ENCODE data around the gene HOXA5. TPM values are rescaled to one million over a fixed set of nuclear protein-coding genes. Genes with fewer than 3 reads are reported as not detected.

Gene HOXA5
- total RNA-seq, 1 experiment from 2014 or later: not detected

- H2BK12ac ChIP-seq (ENCODE audit: insufficient read length, low read depth, low read length): no peak within 1 kb of the TSS
- no CpG with 5 or more reads among the region's 43 CpGs for WGBS (ENCODE audit: extremely low coverage, insufficient read length, low lambda C conversion rate)
- H3K4me2 ChIP-seq (ENCODE audit: insufficient read depth, insufficient read length, low read length): no peak within 1 kb of the TSS
- no peak within 1 kb of the TSS for H2BK120ac ChIP-seq (ENCODE audit: low read depth, low read length, poor library complexity, severe bottlenecking)
- H4K8ac ChIP-seq (replicated peaks; ENCODE audit: insufficient read length, low read depth, low read length): no peak within 1 kb of the TSS
- no peak within 1 kb of the TSS; the same call in 1 of the 2 replicates for H3K14ac ChIP-seq (ENCODE audit: insufficient read depth, low read length)
- no peak within 1 kb of the TSS for H2BK5ac ChIP-seq (ENCODE audit: insufficient read length, low read length)
- peak; percentile 35 for DNase-seq
- no peak within 1 kb of the TSS for H2AK5ac ChIP-seq (ENCODE audit: insufficient read length, low read length)
- Mint-ChIP-seq H3K4me1 (peaks cover 17 to 46% of the 10 kb centered on the region in 2 experiments), H3K27ac (no peak within 1 kb of the TSS; a peak in 1 of 7 replicates), H3K9me3 (peaks cover 0 to 18% of the 10 kb centered on the region in 2 experiments; a peak in 3 of 5 replicates), H3K4me3 (peak within 1 kb of the TSS in 1 of 2 experiments; percentile 65; a peak in 4 of 5 replicates), H3K27me3 (ENCODE audit: low read depth) (peaks cover 100% of the 10 kb centered on the region), H3K36me3 (ENCODE audit: insufficient read depth in 1 of 3, low read depth in 3 of 3) (peaks cover 0 to 2% (median 0%) of the 10 kb centered on the region in 3 experiments; a peak in 3 of 7 replicates)
- no peaks in the 10 kb centered on the region for H3K4me1 ChIP-seq (ENCODE audit: insufficient read depth, low read length)
- no peaks in the 10 kb centered on the region for H4K20me1 ChIP-seq (ENCODE audit: control insufficient read depth, insufficient read depth, insufficient read length)
- H3K27ac ChIP-seq (ENCODE audit: insufficient read length, low read depth, low read length): no peak within 1 kb of the TSS
- no peak within 1 kb of the TSS for H4K5ac ChIP-seq (ENCODE audit: insufficient read length, low read depth, low read length)
- no peak within 1 kb of the TSS for H4K91ac ChIP-seq (ENCODE audit: insufficient read length, low read depth, low read length)
- no peak within 1 kb of the TSS for H3K9ac ChIP-seq (ENCODE audit: extremely low read depth, insufficient read length, low read length)
- H2AFZ ChIP-seq (ENCODE audit: low read length): no peak within 1 kb of the TSS
- H3K18ac ChIP-seq (ENCODE audit: insufficient read length, low read depth, low read length): no peak within 1 kb of the TSS
- TF ChIP-seq CTCF (conservative IDR thresholded peaks at IDR 0.05): no peak
- H2BK20ac ChIP-seq (ENCODE audit: low read depth, low read length, poor library complexity, severe bottlenecking): no peak within 1 kb of the TSS
- H3K23me2 ChIP-seq (ENCODE audit: insufficient read length, low read depth, low read length, poor library complexity, severe bottlenecking): no peaks in the 10 kb centered on the region
- H2BK15ac ChIP-seq (ENCODE audit: low read depth, low read length): no peak within 1 kb of the TSS
- no peak within 1 kb of the TSS for H3K56ac ChIP-seq (ENCODE audit: insufficient read length, low read depth, low read length)
- H3K27me3 ChIP-seq (ENCODE audit: insufficient read depth, low read length): peaks cover 97% of the 10 kb centered on the region
- H3K79me2 ChIP-seq (ENCODE audit: insufficient read depth, low read length): no peaks in the 10 kb centered on the region
- no peak within 1 kb of the TSS for H3T11ph ChIP-seq (ENCODE audit: low read length)
- H3K79me1 ChIP-seq (ENCODE audit: insufficient read depth, low read depth, low read length, poor library complexity, severe bottlenecking): no peaks in the 10 kb centered on the region
- no peak within 1 kb of the TSS for H3K23ac ChIP-seq (ENCODE audit: insufficient read length, low read depth, low read length)
- no peak within 1 kb of the TSS for H3K4ac ChIP-seq (ENCODE audit: low read depth, low read length)
- H3K9me3 ChIP-seq (ENCODE audit: control insufficient read depth, low read depth, low read length): no peaks in the 10 kb centered on the region
These were observed 41.8 kb upstream of the HOXA5 start, which contains the start of gene HOXA11 for GRCh38 chr7:27185013-27185853. TSS of gene HOXA11 (minus strand) at chr7:27185232. CDS start at chr7:27185144, 88 bp downstream.

Data from H9 (cell line).